Measurements from ENCODE around the gene CLDN5.

DNA sequence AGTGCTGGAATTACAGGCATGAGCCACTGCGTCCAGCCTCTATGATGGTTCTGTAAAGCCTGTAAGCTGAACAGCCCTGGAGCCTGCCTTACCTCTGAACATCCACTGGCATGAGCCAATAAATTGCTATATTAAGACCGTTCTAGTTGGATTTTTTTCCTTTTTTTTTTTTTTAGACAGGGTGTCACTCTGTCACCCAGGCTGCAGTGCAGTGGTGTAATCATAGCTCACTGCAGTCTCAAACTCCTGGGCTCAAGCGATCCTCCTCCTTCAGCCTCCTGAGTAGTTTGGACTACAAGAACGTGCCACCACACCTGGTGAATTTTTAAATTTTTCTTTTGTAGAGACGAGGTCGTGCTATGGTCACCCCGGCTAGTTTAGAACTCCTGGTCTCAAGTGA lies 26.2 kb upstream of the CLDN5 start:
- TF ChIP-seq EZH2 (IDR thresholded peaks at IDR 0.05) (no peak), POLR2AphosphoS5 (IDR thresholded peaks at IDR 0.05; ENCODE audit: borderline replicate concordance, low read depth, low read length) (no peak)
